Measurements from ENCODE around the gene PLEKHA7.

Gene PLEKHA7

GRCh38 chr11:16799890-16800289 lies 214.3 kb downstream of the PLEKHA7 start:
- TF ChIP-seq CTCF (IDR thresholded peaks at IDR 0.05; ENCODE audit: low read depth, low read length, missing control alignments) = no peak
- H3K4me3 ChIP-seq (replicated peaks; ENCODE audit: low read depth, low read length) = no peak overlapping the region
- DNase-seq (ENCODE audit: extremely low read depth, low read depth) = no peak

GRCh38 chr11:16799221-16799620 lies 215.0 kb downstream of the PLEKHA7 start:
- no peak for DNase-seq (ENCODE audit: extremely low read depth, low read depth)
- TF ChIP-seq CTCF (IDR thresholded peaks at IDR 0.05; ENCODE audit: low read depth, low read length, missing control alignments) = no peak
- H3K4me3 ChIP-seq (replicated peaks; ENCODE audit: low read depth, low read length) = no peak overlapping the region

GRCh38 chr11:16797776-16798175 lies 216.4 kb downstream of the PLEKHA7 start:
- H3K4me3 ChIP-seq (replicated peaks; ENCODE audit: low read depth, low read length) = no peak overlapping the region
- no peak for DNase-seq (ENCODE audit: extremely low read depth, low read depth)
- no peak for TF ChIP-seq CTCF (IDR thresholded peaks at IDR 0.05; ENCODE audit: low read depth, low read length, missing control alignments)

- no peak overlapping the region for H3K4me3 ChIP-seq (replicated peaks; ENCODE audit: low read depth, low read length)
- no peak for TF ChIP-seq CTCF (IDR thresholded peaks at IDR 0.05; ENCODE audit: low read depth, low read length, missing control alignments)
- no peak for DNase-seq (ENCODE audit: extremely low read depth, low read depth)
These were observed 217.9 kb downstream of the PLEKHA7 start for GRCh38 chr11:16796311-16796710.

- no peak for DNase-seq (ENCODE audit: extremely low read depth, low read depth)
- H3K4me3 ChIP-seq (replicated peaks; ENCODE audit: low read depth, low read length) = no peak overlapping the region
- TF ChIP-seq CTCF (IDR thresholded peaks at IDR 0.05; ENCODE audit: low read depth, low read length, missing control alignments) = no peak
These were observed 219.1 kb downstream of the PLEKHA7 start for GRCh38 chr11:16795146-16795545.

GRCh38 chr11:16794047-16794818 lies 220.0 kb downstream of the PLEKHA7 start:
- no peak overlapping the region for H3K4me3 ChIP-seq (replicated peaks; ENCODE audit: low read depth, low read length)
- TF ChIP-seq CTCF (IDR thresholded peaks at IDR 0.05; ENCODE audit: low read depth, low read length, missing control alignments) = no peak
- no peak for DNase-seq (ENCODE audit: extremely low read depth, low read depth)

GRCh38 chr11:16793511-16793910 lies 220.7 kb downstream of the PLEKHA7 start:
- no peak overlapping the region for H3K4me3 ChIP-seq (replicated peaks; ENCODE audit: low read depth, low read length)
- no peak for DNase-seq (ENCODE audit: extremely low read depth, low read depth)
- TF ChIP-seq CTCF (IDR thresholded peaks at IDR 0.05; ENCODE audit: low read depth, low read length, missing control alignments) = no peak

Measured in HFF-Myc (cell line).